Testis (tissue), 2 donors: Measurements from ENCODE around the gene SLC46A2.

Source experiments
- CTCF ChIP-seq, 3 experiments: fragments of 450-650 bp in 2 of 3; fragments of 200-600 bp in 1 of 3; sonication (generic) in 1 of 3; IDR thresholded peaks; one replicate each; pipeline ENCODE4 v1.5.1; 2016 to 2019; ENCODE audit warnings: antibody characterized with exemption in 3 of 3, mild to moderate bottlenecking in 2 of 3, moderate library complexity in 1 of 3
- POLR2A ChIP-seq: fragments of 450-650 bp; IDR thresholded peaks from one replicate; pipeline ENCODE4 v1.6.1; 2017; ENCODE audit warnings: antibody characterized with exemption, mild to moderate bottlenecking, moderate library complexity

- TF ChIP-seq CTCF (IDR thresholded peaks at IDR 0.05), result no peak
- TF ChIP-seq POLR2A, result no peak
These were observed 23.8 kb upstream of the SLC46A2 start for GRCh38 chr9:112914524-112914923.
